Measurements from ENCODE around the gene LENG1.
"Not testable (repeated sequence)": the region's sequence is repeated elsewhere in the genome, so short reads cannot be mapped to it uniquely, and the experiment has no call there.

The LENG1 gene

GRCh38 chr19:54189145-54189734 is 29.7 kb upstream of the LENG1 start, which contains the start of gene MBOAT7:
MBOAT7 (minus strand) TSS chr19:54189580; CDS start chr19:54188508, 1,072 bp downstream.
- no peak for DNase-seq

GRCh38 chr19:54188215-54188871 is 28.8 kb upstream of the LENG1 start:
- DNase-seq: peak; percentile 72

- DNase-seq: no peak
Measured at GRCh38 chr19:54186934-54187381, 27.4 kb upstream of the LENG1 start.

GRCh38 chr19:54186351-54186750 is 26.8 kb upstream of the LENG1 start:
- no peak for DNase-seq

GRCh38 chr19:54183431-54183830 is 23.9 kb upstream of the LENG1 start:
- DNase-seq: no peak

- not testable (repeated sequence) for DNase-seq
Measured at GRCh38 chr19:54181894-54182293, 22.4 kb upstream of the LENG1 start.

GRCh38 chr19:54180691-54181091 is 21.2 kb upstream of the LENG1 start:
- DNase-seq: no peak

- no peak for DNase-seq
Measured at GRCh38 chr19:54179921-54180461, 20.5 kb upstream of the LENG1 start.

- DNase-seq: no peak
Measured at GRCh38 chr19:54179262-54179852, 19.8 kb upstream of the LENG1 start.

- DNase-seq: peak; percentile 23
Measured at GRCh38 chr19:54178581-54179261, 19.2 kb upstream of the LENG1 start.

GRCh38 chr19:54173951-54174834 is 14.7 kb upstream of the LENG1 start:
- DNase-seq: no peak

- DNase-seq: no peak
Measured at GRCh38 chr19:54173359-54173699, 13.8 kb upstream of the LENG1 start.

GRCh38 chr19:54172471-54173358 is 13.2 kb upstream of the LENG1 start, which contains the start of gene TMC4:
TMC4 (minus strand) TSS chr19:54173160; CDS start chr19:54173117, 43 bp downstream.
- no peak for DNase-seq

GRCh38 chr19:54171736-54172431 is 12.4 kb upstream of the LENG1 start:
- not testable (repeated sequence) for DNase-seq

GRCh38 chr19:54169149-54169740 is 9.7 kb upstream of the LENG1 start:
- DNase-seq: no peak

- DNase-seq: peak; percentile 92
Measured at GRCh38 chr19:54168174-54168917, 8.8 kb upstream of the LENG1 start.

- no peak for DNase-seq
Measured at GRCh38 chr19:54165222-54165621, 5.7 kb upstream of the LENG1 start.

GRCh38 chr19:54164369-54165068 is 5.0 kb upstream of the LENG1 start:
- DNase-seq: peak; percentile 71

GRCh38 chr19:54162884-54163283 is 3.4 kb upstream of the LENG1 start:
- no peak for DNase-seq
